GM23248 (cell line): Measurements from ENCODE around the gene ASB1.

Source experiments
- EZH2 ChIP-seq: fragments of 200-600 bp; sonication (generic); IDR thresholded peaks from 2 replicates; pipeline ENCODE4 v1.6.1; 2018; ENCODE audit warnings: antibody characterized with exemption, mild to moderate bottlenecking; ENCODE audit not compliant: insufficient read depth, poor library complexity, severe bottlenecking
- EZH2phosphoT487 ChIP-seq: fragments of 200-600 bp; sonication (generic); IDR thresholded peaks from 2 replicates; pipeline ENCODE4 v1.6.1; 2018; ENCODE audit warnings: antibody characterized with exemption, moderate library complexity, mild to moderate bottlenecking, low read depth; ENCODE audit not compliant: insufficient read depth

DNA sequence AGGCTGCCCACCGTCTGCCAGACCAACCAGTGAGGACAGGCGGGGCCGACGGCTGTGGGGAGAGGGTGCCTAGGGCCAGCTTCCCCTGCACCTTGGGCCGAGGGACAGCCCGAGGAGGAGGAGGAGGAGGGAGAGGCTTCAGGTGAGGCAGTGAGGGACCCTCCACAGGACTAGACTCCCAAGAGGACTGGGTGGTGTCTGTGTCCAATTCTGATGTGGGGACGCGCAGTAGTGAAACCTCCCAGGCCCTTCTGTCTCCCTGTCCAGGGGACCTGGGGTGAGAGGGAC is 19.8 kb upstream of the ASB1 start:
- TF ChIP-seq EZH2: no peak
- TF ChIP-seq EZH2phosphoT487: no peak
